Bladder microvascular endothelial cell (primary cell): Measurements from ENCODE around the gene RTL5. TPM values are rescaled to one million over a fixed set of nuclear protein-coding genes. Genes with fewer than 3 reads are reported as not detected.

ENCODE experiments used
- total RNA-seq: library from RNA; depleted of rRNA; stranded (reverse); fragments of >200 nt; gene quantifications from 2 replicates; pipeline ENCODE4 v1.2.3, GENCODE V29; 2014

RTL5 gene
- 0.16 and 1.1 TPM in 2 replicates for total RNA-seq

GRCh38 chrX:72131317-72132294 is at the start of gene RTL5:
Gene RTL5, minus strand, starts transcription at chrX:72131915.

Other genes starting within 250 kb of the RTL5 start
- gene NHSL2, start 221.1 kb downstream of the RTL5 start, total RNA-seq: 12.8 and 30.8 TPM in 2 replicates
- 18.6 TPM in 2 replicates for gene PIN4, start 49.8 kb upstream of the RTL5 start, total RNA-seq
- 3.1 and 3.5 TPM in 2 replicates for gene ERCC6L, start 107.1 kb upstream of the RTL5 start, total RNA-seq
- gene RPS4X, start 145.3 kb upstream of the RTL5 start, total RNA-seq: 567 and 633 TPM in 2 replicates
- 0.13 and 0.16 TPM in 2 replicates for gene CITED1, start 174.0 kb upstream of the RTL5 start, total RNA-seq